CD14-positive monocyte (primary cell): Measurements from ENCODE around the gene IFT57. TPM values are rescaled to one million over a fixed set of nuclear protein-coding genes. Genes with fewer than 3 reads are reported as not detected.

Source experiments
- DNase-seq, 3 donors: peaks; one replicate each; pipeline ENCODE4 v3.0.0-alpha.2; 2011 to 2022
- H2AFZ ChIP-seq: 2 replicates; pipeline ENCODE4 v1.6.0; 2012; ENCODE audit warnings: mild to moderate bottlenecking, low read depth, low read length, inconsistent platforms; ENCODE audit not compliant: insufficient read depth, poor library complexity, severe bottlenecking
- H3K27ac ChIP-seq, 2 donors: 1 replicate in 1 of 2; 2 replicates in 1 of 2; pipeline ENCODE4 v1.5.1; 2012 to 2013; ENCODE audit warnings: low read length in 2 of 2, control low read depth in 1 of 2, inconsistent platforms in 1 of 2, low read depth in 1 of 2, mild to moderate bottlenecking in 1 of 2
- H3K27me3 ChIP-seq, 2 donors: one replicate each; pipeline versions ENCODE4 v1.6.0 to v1.6.1; 2011 to 2013; ENCODE audit warnings: low read length in 2 of 2; ENCODE audit not compliant: control insufficient read depth in 2 of 2, insufficient read depth in 2 of 2
- H3K36me3 ChIP-seq, 2 donors: replicated peaks in 1 of 2; 1 replicate in 1 of 2; 2 replicates in 1 of 2; pipeline versions ENCODE4 v1.5.1 to v1.6.1; 2012 to 2013; ENCODE audit warnings: low read length in 2 of 2, control low read depth in 1 of 2, inconsistent platforms in 1 of 2, mild to moderate bottlenecking in 1 of 2; ENCODE audit not compliant: insufficient read depth in 2 of 2, control insufficient read depth in 1 of 2
- H3K4me1 ChIP-seq, 2 donors: 1 replicate in 1 of 2; 2 replicates in 1 of 2; pipeline versions ENCODE4 v1.5.1 to v1.6.1; 2012 to 2013; ENCODE audit warnings: low read length in 2 of 2, control low read depth in 1 of 2, inconsistent platforms in 1 of 2, mild to moderate bottlenecking in 1 of 2, moderate library complexity in 1 of 2; ENCODE audit not compliant: insufficient read depth in 2 of 2, control insufficient read depth in 1 of 2
- H3K4me2 ChIP-seq: replicated peaks from 2 replicates; pipeline ENCODE3; 2012; ENCODE audit warnings: low read length, moderate library complexity, mild to moderate bottlenecking; ENCODE audit not compliant: poor library complexity, severe bottlenecking; ENCODE audit errors: extremely low read depth
- H3K4me3 ChIP-seq, 3 experiments: fragments of 200-600 bp in 1 of 3; sonication (generic) in 1 of 3; replicated peaks in 1 of 3; 1 replicate in 2 of 3; 2 replicates in 1 of 3; pipeline ENCODE4 v1.5.1; 2011 to 2013; ENCODE audit warnings: low read length in 3 of 3, mild to moderate bottlenecking in 3 of 3, control low read depth in 2 of 3, low read depth in 2 of 3, inconsistent platforms in 1 of 3, moderate library complexity in 1 of 3
- H3K79me2 ChIP-seq: 2 replicates; pipeline ENCODE4 v1.6.0; 2012; ENCODE audit warnings: mild to moderate bottlenecking, control low read depth, inconsistent platforms, low read length, moderate library complexity; ENCODE audit not compliant: insufficient read depth
- H3K9ac ChIP-seq: 2 replicates; pipeline ENCODE4 v1.6.0; 2017; ENCODE audit warnings: low read length, mild to moderate bottlenecking; ENCODE audit not compliant: insufficient read depth, poor library complexity, severe bottlenecking
- H3K9me3 ChIP-seq, 2 donors: replicated peaks in 1 of 2; 1 replicate in 1 of 2; 2 replicates in 1 of 2; pipeline versions ENCODE4 v1.5.1 to v1.6.1; 2012 to 2013; ENCODE audit warnings: low read length in 2 of 2, control low read depth in 1 of 2; ENCODE audit not compliant: control insufficient read depth in 1 of 2, insufficient read depth in 1 of 2
- H4K20me1 ChIP-seq: 2 replicates; pipeline ENCODE4 v1.6.0; 2012; ENCODE audit warnings: mild to moderate bottlenecking, low read length, control low read depth, moderate library complexity; ENCODE audit not compliant: insufficient read depth
- H3K27ac Mint-ChIP-seq, 7 donors: one replicate each; pipeline ENCODE4 v1.8.0; 2020; ENCODE audit warnings: mild to moderate bottlenecking in 7 of 7, mixed read lengths in 7 of 7, moderate library complexity in 6 of 7, inconsistent platforms in 2 of 7
- H3K27me3 Mint-ChIP-seq, 3 donors: one replicate each; pipeline ENCODE4 v1.8.0; 2021 to 2022; ENCODE audit warnings: low read depth in 3 of 3, mild to moderate bottlenecking in 3 of 3, mixed read lengths in 3 of 3, moderate library complexity in 3 of 3, inconsistent platforms in 1 of 3
- H3K36me3 Mint-ChIP-seq, 2 donors: one replicate each; pipeline ENCODE4 v1.8.0; 2020; ENCODE audit warnings: mixed read lengths in 2 of 2, inconsistent platforms in 1 of 2, mild to moderate bottlenecking in 1 of 2
- H3K4me1 Mint-ChIP-seq: one replicate; pipeline ENCODE4 v1.8.0; 2020; ENCODE audit warnings: mild to moderate bottlenecking, mixed read lengths
- H3K4me3 Mint-ChIP-seq, 2 donors: one replicate each; pipeline ENCODE4 v1.8.0; 2020; ENCODE audit warnings: mild to moderate bottlenecking in 2 of 2, mixed read lengths in 2 of 2, moderate library complexity in 1 of 2
- H3K9me3 Mint-ChIP-seq, 7 donors: one replicate each; pipeline ENCODE4 v1.8.0; 2020 to 2022; ENCODE audit warnings: mixed read lengths in 7 of 7, mild to moderate bottlenecking in 6 of 7, moderate library complexity in 6 of 7, inconsistent platforms in 2 of 7
- CTCF ChIP-seq: fragments of 200-600 bp; IDR thresholded peaks from one replicate; pipeline ENCODE4 v1.8.0; 2022; ENCODE audit warnings: antibody characterized with exemption, mild to moderate bottlenecking
- WGBS: methylation state at CpG from one replicate; pipeline ENCODE4 v1.1.5; 2013; ENCODE audit warnings: missing lambda C conversion rate; ENCODE audit not compliant: insufficient coverage; 5-methylcytosine and 5-hydroxymethylcytosine counted together
- intact Hi-C, 2 donors: fragments of 100-400 bp; cut with micrococcal nuclease; formaldehyde crosslinking; loops; one replicate each; pipeline versions ENCODE4 v1.15.0 to v1.15.1; 2023
- polyA plus RNA-seq, 3 donors: library from polyadenylated mRNA; depleted of rRNA in 1 of 3; unstranded in 2 of 3; stranded (reverse) in 1 of 3; fragments of 300-500 nt in 2 of 3; fragments of >200 nt in 1 of 3; fragmentation: Illumina TruSeq in 2 of 3; gene quantifications; 1 replicate in 2 of 3; 2 replicates in 1 of 3; pipeline ENCODE4 v1.2.3, GENCODE V29; 2012 to 2021

IFT57 gene
- polyA plus RNA-seq, 3 donors = 4.9 to 22.9 (median 15.1) TPM

GRCh38 chr3:108123326-108123725 lies 98.9 kb downstream of the IFT57 start:
- Histone ChIP-seq H3K27me3 (no peaks in the 10 kb centered on the region), H3K36me3 (no peaks in the 10 kb centered on the region), H3K79me2 (no peaks in the 10 kb centered on the region), H3K4me2 (no peak overlapping the region), H3K9me3 (no peaks in the 10 kb centered on the region), H3K9ac (no peak overlapping the region), H4K20me1 (no peaks in the 10 kb centered on the region), H2AFZ (no peak overlapping the region), H3K27ac (no peak overlapping the region), H3K4me1 (peaks cover 30 to 31% of the 10 kb centered on the region in 2 donors), H3K4me3 (no peak overlapping the region)
- Mint-ChIP-seq H3K36me3 (no peaks in the 10 kb centered on the region), H3K4me1 (peaks cover 43% of the 10 kb centered on the region), H3K27me3 (peaks cover 0 to 8% (median 0%) of the 10 kb centered on the region in 3 donors), H3K27ac (peak overlapping the region in 3 of 7 donors; percentile 25 to 50 (median 43)), H3K9me3 (peaks cover 0 to 2% (median 0%) of the 10 kb centered on the region in 7 donors), H3K4me3 (no peak overlapping the region)
- 96% methylated on average over 2 of the region's 3 CpGs for WGBS
- DNase-seq = no peak
- no peak for TF ChIP-seq CTCF
- intact Hi-C loops = loop anchor here in 1 of 2 donors (5.0 kb wide), 1 partner anchor 99 kb away; the partner anchor contains the start of gene IFT57

- Histone ChIP-seq H4K20me1 (no peaks in the 10 kb centered on the region), H3K4me3 (no peak overlapping the region), H3K9ac (no peak overlapping the region), H3K4me1 (peaks cover 25 to 27% of the 10 kb centered on the region in 2 donors), H3K36me3 (no peaks in the 10 kb centered on the region), H3K79me2 (no peaks in the 10 kb centered on the region), H3K27ac (no peak overlapping the region), H3K4me2 (no peak overlapping the region), H3K27me3 (no peaks in the 10 kb centered on the region), H3K9me3 (no peaks in the 10 kb centered on the region), H2AFZ (no peak overlapping the region)
- Mint-ChIP-seq H3K4me1 (peaks cover 36% of the 10 kb centered on the region), H3K27ac (peak overlapping the region in 2 of 7 donors; percentile 81 to 83), H3K36me3 (no peaks in the 10 kb centered on the region), H3K4me3 (no peak overlapping the region), H3K9me3 (peaks cover 0 to 2% (median 0%) of the 10 kb centered on the region in 7 donors), H3K27me3 (peaks cover 0 to 12% (median 0%) of the 10 kb centered on the region in 3 donors)
- WGBS = no CpG with 5 or more reads among the region's 3 CpGs
- peak in 1 of 3 donors; percentile 57 for DNase-seq
- intact Hi-C loops = loop anchor here in 1 of 2 donors (5.0 kb wide), 1 partner anchor 100 kb away; the partner anchor contains the start of gene IFT57
- TF ChIP-seq CTCF = no peak
Observed at GRCh38 chr3:108122276-108122675, 99.9 kb downstream of the IFT57 start.
